K562 (cell line): ENCODE measurements around the gene KIF6. TPM values are rescaled to one million over a fixed set of nuclear protein-coding genes. Genes with fewer than 3 reads are reported as not detected.

Experiments
- ATAC-seq: fragments of 200-7000 bp; cut with Tn5 transposase; 3 replicates; pipeline ENCODE4 v1.9.1; 2020; ENCODE audit warnings: moderate library complexity
- BruUV-seq: library from RNA; stranded (reverse); fragments of 400-500 nt; replicated peaks from 2 replicates; lab custom pipeline; 2021; lab: Mats Ljungman, UMichigan
- CTCF ChIA-PET: fragments of 300-600 bp; formaldehyde crosslinking; extraction: SDS; loops from one replicate; lab custom pipeline; 2021; ENCODE audit warnings: low intra/inter-chr PET ratio; lab: Yijun Ruan, JAX
- POLR2A ChIA-PET: fragments of 300-600, 350-650 bp; sonication (Branson Sonifier 250); formaldehyde crosslinking; extraction: SDS; loops from one replicate; lab custom pipeline; 2021; ENCODE audit warnings: antibody characterized with exemption, inconsistent platforms; lab: Yijun Ruan, JAX
- DNase-seq, 4 experiments: peaks; one replicate each; pipeline versions ENCODE4 v3.0.0 to v3.0.0-alpha.2; 2011 to 2018; ENCODE audit warnings: low spot score in 3 of 4, mixed read lengths in 3 of 4; ENCODE audit errors: extremely low read depth in 1 of 4
- FAIRE-seq: peaks from 2 replicates; lab custom pipeline; 2011; peaks lifted over from hg19 to GRCh38; lab: Jason Lieb, UNC
- H2AFZ ChIP-seq: 2 replicates; pipeline ENCODE4 v1.6.0; 2011; ENCODE audit warnings: low read depth, low read length, control low read depth, inconsistent platforms
- H3K27ac ChIP-seq: fragments of 200-600 bp; 3 replicates; pipeline ENCODE4 v1.8.0; 2011; ENCODE audit warnings: low read depth, mild to moderate bottlenecking, control low read depth, inconsistent platforms, low read length, moderate library complexity, mixed read lengths; ENCODE audit errors: extremely low read depth
- H3K27me3 ChIP-seq, 2 experiments: fragments of 300-600 bp in 1 of 2; 2 replicates in 1 of 2; 3 replicates in 1 of 2; pipeline versions ENCODE4 v1.6.0 to v1.8.0; 2011; ENCODE audit warnings: inconsistent platforms in 2 of 2, low read length in 2 of 2, mild to moderate bottlenecking in 1 of 2, mixed read lengths in 1 of 2, moderate library complexity in 1 of 2; ENCODE audit not compliant: control insufficient read depth in 2 of 2, insufficient read depth in 2 of 2
- H3K36me3 ChIP-seq: fragments of 300-600 bp; 3 replicates; pipeline ENCODE4 v1.8.0; 2011; ENCODE audit warnings: mild to moderate bottlenecking, low read length, inconsistent platforms; ENCODE audit not compliant: control insufficient read depth, insufficient read depth
- H3K4me1 ChIP-seq, 2 experiments: fragments of 200-600 bp in 1 of 2; replicated peaks in 1 of 2; 2 replicates in 1 of 2; 3 replicates in 1 of 2; pipeline versions ENCODE4 v1.5.1 to v1.8.0; 2011; ENCODE audit warnings: inconsistent platforms in 2 of 2, low read length in 2 of 2, mild to moderate bottlenecking in 1 of 2, mixed read lengths in 1 of 2, moderate library complexity in 1 of 2; ENCODE audit not compliant: control insufficient read depth in 2 of 2, insufficient read depth in 2 of 2
- H3K4me2 ChIP-seq: 2 replicates; pipeline ENCODE4 v1.6.1; 2011; ENCODE audit warnings: low read length, control low read depth, inconsistent platforms, mixed read lengths; ENCODE audit not compliant: insufficient read depth
- H3K4me3 ChIP-seq: fragments of 200-600 bp; sonication (generic), shearing (Covaris generic); 2 replicates; pipeline ENCODE4 v1.5.1; 2016; ENCODE audit warnings: control low read depth, inconsistent platforms
- H3K79me2 ChIP-seq: fragments of 200-600 bp; 3 replicates; pipeline ENCODE4 v1.8.0; 2011; ENCODE audit warnings: low read length, inconsistent platforms; ENCODE audit not compliant: control insufficient read depth, insufficient read depth
- H3K9ac ChIP-seq, 2 experiments: 2 replicates each; pipeline versions ENCODE4 v1.6.0 to v1.6.1; 2011; ENCODE audit warnings: low read depth in 2 of 2, low read length in 2 of 2, control low read depth in 1 of 2, inconsistent platforms in 1 of 2, mild to moderate bottlenecking in 1 of 2, mixed read lengths in 1 of 2; ENCODE audit not compliant: insufficient read depth in 1 of 2
- H3K9me1 ChIP-seq: one replicate; pipeline ENCODE4 v1.6.0; 2011; ENCODE audit warnings: inconsistent platforms, mild to moderate bottlenecking, low read length, moderate library complexity; ENCODE audit not compliant: control insufficient read depth, insufficient read depth
- H3K9me3 ChIP-seq: replicated peaks from 2 replicates; pipeline ENCODE4 v1.5.1; 2011; ENCODE audit warnings: low read depth, low read length, inconsistent platforms; ENCODE audit not compliant: control insufficient read depth, insufficient read depth
- H4K20me1 ChIP-seq: replicated peaks from 2 replicates; pipeline ENCODE4 v1.6.1; 2011; ENCODE audit warnings: low read length, inconsistent platforms, mixed read lengths; ENCODE audit not compliant: control insufficient read depth, insufficient read depth
- JUND ChIP-seq, 2 experiments: IDR thresholded peaks; 2 replicates in 1 of 2; 3 replicates in 1 of 2; pipeline ENCODE4 v1.6.1; 2011; ENCODE audit warnings: borderline replicate concordance in 2 of 2, low read depth in 2 of 2, low read length in 2 of 2, improper control_type of control experiment in 1 of 2, missing biosample characterization in 1 of 2, missing genetic modification characterization in 1 of 2, missing genetic modification reagents in 1 of 2
- MAFG ChIP-seq: fragments of 450-650 bp; conservative IDR thresholded peaks from 2 replicates; pipeline ENCODE4 v1.6.1; 2016; ENCODE audit warnings: missing genetic modification characterization, missing compliant biosample characterization
- MIER1 ChIP-seq: fragments of 450-650 bp; IDR thresholded peaks from 2 replicates; pipeline ENCODE4 v1.6.1; 2016; ENCODE audit warnings: antibody characterized with exemption, mild to moderate bottlenecking, low read depth
- MTA2 ChIP-seq: fragments of 450-650 bp; IDR thresholded peaks from 2 replicates; pipeline ENCODE4 v1.6.1; 2016; ENCODE audit warnings: low read depth
- NCOA2 ChIP-seq, 2 experiments: fragments of 450-650 bp; IDR thresholded peaks; 2 replicates each; pipeline ENCODE4 v1.6.1; 2018; ENCODE audit warnings: mild to moderate bottlenecking in 2 of 2, moderate library complexity in 1 of 2; ENCODE audit not compliant: partially characterized antibody in 2 of 2
- POLR3A ChIP-seq: IDR thresholded peaks from 2 replicates; pipeline ENCODE4 v1.6.1; 2011; ENCODE audit warnings: borderline replicate concordance, mild to moderate bottlenecking, moderate library complexity; ENCODE audit not compliant: insufficient read length, insufficient read depth; ENCODE audit errors: extremely low read depth
- PREB ChIP-seq: sonication (generic); formaldehyde crosslinking; IDR thresholded peaks from 2 replicates; pipeline ENCODE4 v1.8.1; 2023; ENCODE audit warnings: mild to moderate bottlenecking, missing genetic modification reagents
- SMAD4 ChIP-seq: fragments of 250-450 bp; sonication (Bioruptor Pico); conservative IDR thresholded peaks from 2 replicates; pipeline ENCODE4 v1.8.0; 2021; ENCODE audit warnings: inconsistent platforms, mild to moderate bottlenecking, moderate library complexity
- TAF7 ChIP-seq: fragments of 450-650 bp; IDR thresholded peaks from 2 replicates; pipeline ENCODE4 v1.6.1; 2016; ENCODE audit warnings: missing genetic modification characterization, missing compliant biosample characterization
- ZNF280B ChIP-seq: fragments of 250-450 bp; sonication (Bioruptor Pico); IDR thresholded peaks from 2 replicates; pipeline ENCODE4 v1.5.1; 2021; ENCODE audit warnings: mild to moderate bottlenecking
- ZNF778 ChIP-seq: fragments of 450-650 bp; formaldehyde crosslinking; IDR thresholded peaks from 2 replicates; pipeline ENCODE4 v1.4.0; 2020; ENCODE audit warnings: mild to moderate bottlenecking, moderate library complexity
- ZNF79 ChIP-seq: fragments of 250-450 bp; sonication (Bioruptor Pico); IDR thresholded peaks from 2 replicates; pipeline ENCODE4 v1.4.0; 2020; ENCODE audit warnings: low read depth, mild to moderate bottlenecking, moderate library complexity
- WGBS: fragments of 100-300 bp; shearing (Covaris generic); methylation state at CpG from one replicate; pipeline ENCODE4 v1.1.6; 2016; ENCODE audit warnings: low coverage, mixed read lengths; ENCODE audit not compliant: insufficient coverage; ENCODE audit errors: missing lambda C conversion rate; 5-methylcytosine and 5-hydroxymethylcytosine counted together
- in situ Hi-C: fragments of 300-500 bp; cut with MboI; formaldehyde crosslinking; loops from 4 replicates; pipeline ENCODE4 v1.15.0; 2018; ENCODE audit warnings: inconsistent platforms, mixed read lengths
- intact Hi-C: fragments of 100-400 bp; cut with micrococcal nuclease; formaldehyde crosslinking; loops from 2 replicates; pipeline ENCODE4 v1.14.2; 2022
- polyA plus RNA-seq, 8 experiments: library from polyadenylated mRNA; depleted of rRNA in 4 of 8; stranded (reverse) in 5 of 8; unstranded in 3 of 8; fragments of >200 nt; fragmentation: Nextera tagmentation in 2 of 8; fragmentation: Illumina TruSeq in 1 of 8; extraction: Ambion mirVana in 2 of 8; extraction: Trizol in 1 of 8; gene quantifications; 2 replicates each; pipeline versions ENCODE4 v1.2.1 to v1.2.3, GENCODE V29; 2011 to 2014; ENCODE audit warnings: inconsistent platforms in 1 of 8, missing spikeins in 1 of 8
- total RNA-seq, 7 experiments: library from RNA; depleted of rRNA in 6 of 7; stranded (reverse); fragments of >200 nt in 6 of 7; fragmentation: Illumina TruSeq in 2 of 7; extraction: Trizol in 2 of 7; gene quantifications; 2 replicates each; pipeline versions ENCODE4 v1.2.1 to v1.2.3, GENCODE V29; 2011 to 2021; ENCODE audit warnings: low replicate concordance in 1 of 7

The KIF6 gene
- total and polyA plus RNA-seq, 9 of the 15 experiments (the other 6 are each of a cell fraction or from before 2014, with no cell fraction given): not detected

GRCh38 chr6:39590871-39591393, 134.3 kb downstream of the KIF6 start:
- H3K27ac ChIP-seq: no peak overlapping the region
- H3K4me1 ChIP-seq: no peaks in the 10 kb centered on the region
- intact Hi-C loops (no loop called here), in situ Hi-C loops (no loop called here)
- POLR2A ChIA-PET: interaction anchor here (0.9 kb wide), 1 partner anchor 27 kb away, joined by 3 read pairs; no protein-coding TSS in a partner anchor
- CTCF ChIA-PET: interaction anchor here (0.6 kb wide), 1 partner anchor 609 kb away, joined by 3 read pairs; no protein-coding TSS in a partner anchor
- BruUV-seq: no TSS peak
- ATAC-seq: no peak
- FAIRE-seq: no peak
- H3K4me2 ChIP-seq: no peak overlapping the region
- no peaks in the 10 kb centered on the region for H3K27me3 ChIP-seq
- no peak for TF ChIP-seq MAFG (tag)
- no peak for TF ChIP-seq POLR3A
- TF ChIP-seq ZNF778: no peak
- no peak for TF ChIP-seq ZNF79 (CRISPR knock-in tag)
- TF ChIP-seq MTA2: no peak
- no peak for TF ChIP-seq JUND (IDR thresholded peaks at IDR 0.05; ENCODE audit: borderline replicate concordance, low read depth, low read length)
- TF ChIP-seq JUND (tag; IDR thresholded peaks at IDR 0.05; ENCODE audit: borderline replicate concordance, low read depth, low read length): no peak
- no peak for TF ChIP-seq TAF7 (tag)
- TF ChIP-seq MIER1: no peak
- TF ChIP-seq ZNF280B (CRISPR knock-in tag): no peak
- TF ChIP-seq NCOA2 (IDR thresholded peaks at IDR 0.05; ENCODE audit: partially characterized antibody in 2 of 2): no peak
- no peak for TF ChIP-seq SMAD4
- TF ChIP-seq PREB (CRISPR knock-in tag): no peak
- 0% methylated on average over 5 of the region's 5 CpGs for WGBS
- DNase-seq: no peak
- H4K20me1 ChIP-seq: no peaks in the 10 kb centered on the region
- no peaks in the 10 kb centered on the region for H3K36me3 ChIP-seq
- H3K9me3 ChIP-seq: no peaks in the 10 kb centered on the region
- no peak overlapping the region for H2AFZ ChIP-seq
- no peak overlapping the region for H3K4me3 ChIP-seq
- no peaks in the 10 kb centered on the region for H3K9me1 ChIP-seq
- no peak overlapping the region for H3K9ac ChIP-seq
- no peaks in the 10 kb centered on the region for H3K79me2 ChIP-seq
